GM12873 (cell line): ENCODE measurements around the gene RFK.
A peak's percentile ranks its signal among the peaks of the same experiment; 100 is the strongest.

Source experiments
- CTCF ChIP-seq: IDR thresholded peaks from 2 replicates; pipeline ENCODE4 v1.5.1; 2012; ENCODE audit warnings: low read depth, mild to moderate bottlenecking, moderate library complexity, low read length, control low read depth; ENCODE audit not compliant: insufficient read depth; ENCODE audit errors: missing control alignments

RFK gene

GRCh38 chr9:76426807-76427419, 32.7 kb upstream of the RFK start:
- no peak for TF ChIP-seq CTCF

- TF ChIP-seq CTCF = no peak
Observed at GRCh38 chr9:76425677-76426453, 31.6 kb upstream of the RFK start.

GRCh38 chr9:76424491-76424890, 30.3 kb upstream of the RFK start:
- no peak for TF ChIP-seq CTCF

- TF ChIP-seq CTCF = no peak
Observed at GRCh38 chr9:76423216-76424177, 29.3 kb upstream of the RFK start.

- peak; percentile 64 for TF ChIP-seq CTCF
Observed at GRCh38 chr9:76419782-76420380, 25.7 kb upstream of the RFK start.

- no peak for TF ChIP-seq CTCF
Observed at GRCh38 chr9:76417394-76417793, 23.2 kb upstream of the RFK start.
